Measurements from ENCODE around the gene PNPLA8. TPM values are rescaled to one million over a fixed set of nuclear protein-coding genes. Genes with fewer than 3 reads are reported as not detected.

The PNPLA8 gene
- total and polyA plus RNA-seq, 2 donors from 2014 or later: 17.7 to 33.9 TPM

GRCh38 chr7:108565987-108566386 lies 40.1 kb upstream of the PNPLA8 start:
- FAIRE-seq (no peak), DNase-seq (no peak)
- no peaks in the 10 kb centered on the region for H3K4me1 ChIP-seq (ENCODE audit: control insufficient read depth in 2 of 3, insufficient read depth in 2 of 3, low read depth in 1 of 3, low read length in 3 of 3)
- no peak overlapping the region for H3K4me3 ChIP-seq (ENCODE audit: low read length in 3 of 3)
- intact Hi-C loops (cut with DNase I): no loop called here
- H3K27ac ChIP-seq (ENCODE audit: low read depth in 2 of 2, low read length in 2 of 2): no peak overlapping the region
- no peak for TF ChIP-seq CTCF (IDR thresholded peaks at IDR 0.05; ENCODE audit: borderline replicate concordance, extremely low read depth, insufficient read depth)
- H3K9ac ChIP-seq (ENCODE audit: low read length in 3 of 3): no peak overlapping the region
- H3K9me3 ChIP-seq (ENCODE audit: control insufficient read depth in 2 of 3, insufficient read depth in 1 of 3, low read length in 3 of 3): no peaks in the 10 kb centered on the region
- H3K27me3 ChIP-seq (ENCODE audit: control insufficient read depth, insufficient read depth, low read length): no peaks in the 10 kb centered on the region
- H3K36me3 ChIP-seq (ENCODE audit: control insufficient read depth in 2 of 3, insufficient read depth in 3 of 3, low read length in 3 of 3): peaks cover 0 to 5% (median 2%) of the 10 kb centered on the region in 3 donors

GRCh38 chr7:108561047-108561619 lies 35.2 kb upstream of the PNPLA8 start:
- no peak for FAIRE-seq
- H3K4me1 ChIP-seq (ENCODE audit: control insufficient read depth in 2 of 3, insufficient read depth in 2 of 3, low read depth in 1 of 3, low read length in 3 of 3): no peaks in the 10 kb centered on the region
- H3K27me3 ChIP-seq (ENCODE audit: control insufficient read depth, insufficient read depth, low read length): no peaks in the 10 kb centered on the region
- intact Hi-C loops (cut with DNase I): no loop called here
- no peak for TF ChIP-seq CTCF (IDR thresholded peaks at IDR 0.05; ENCODE audit: borderline replicate concordance, extremely low read depth, insufficient read depth)
- H3K36me3 ChIP-seq (ENCODE audit: control insufficient read depth in 2 of 3, insufficient read depth in 3 of 3, low read length in 3 of 3): peaks cover 0 to 5% (median 2%) of the 10 kb centered on the region in 3 donors
- no peak overlapping the region for H3K9ac ChIP-seq (ENCODE audit: low read length in 3 of 3)
- H3K9me3 ChIP-seq (ENCODE audit: control insufficient read depth in 2 of 3, insufficient read depth in 1 of 3, low read length in 3 of 3): peaks cover 0 to 11% (median 0%) of the 10 kb centered on the region in 3 donors
- no peak overlapping the region for H3K27ac ChIP-seq (ENCODE audit: low read depth in 2 of 2, low read length in 2 of 2)
- H3K4me3 ChIP-seq (ENCODE audit: low read length in 3 of 3): no peak overlapping the region
- no peak for DNase-seq

- intact Hi-C loops (cut with DNase I): no loop called here
- H3K4me1 ChIP-seq (ENCODE audit: control insufficient read depth in 2 of 3, insufficient read depth in 2 of 3, low read depth in 1 of 3, low read length in 3 of 3): no peaks in the 10 kb centered on the region
- no peak overlapping the region for H3K4me3 ChIP-seq (ENCODE audit: low read length in 3 of 3)
- TF ChIP-seq CTCF (IDR thresholded peaks at IDR 0.05; ENCODE audit: borderline replicate concordance, extremely low read depth, insufficient read depth): no peak
- no peak overlapping the region for H3K27ac ChIP-seq (ENCODE audit: low read depth in 2 of 2, low read length in 2 of 2)
- no peaks in the 10 kb centered on the region for H3K27me3 ChIP-seq (ENCODE audit: control insufficient read depth, insufficient read depth, low read length)
- H3K36me3 ChIP-seq (ENCODE audit: control insufficient read depth in 2 of 3, insufficient read depth in 3 of 3, low read length in 3 of 3): no peaks in the 10 kb centered on the region
- H3K9ac ChIP-seq (ENCODE audit: low read length in 3 of 3): no peak overlapping the region
- no peak for FAIRE-seq
- peaks cover 0 to 11% (median 0%) of the 10 kb centered on the region in 3 donors for H3K9me3 ChIP-seq (ENCODE audit: control insufficient read depth in 2 of 3, insufficient read depth in 1 of 3, low read length in 3 of 3)
- no peak for DNase-seq
Observed at GRCh38 chr7:108559253-108559652, 33.3 kb upstream of the PNPLA8 start.

GRCh38 chr7:108557617-108558016 lies 31.7 kb upstream of the PNPLA8 start:
- no peak overlapping the region for H3K9ac ChIP-seq (ENCODE audit: low read length in 3 of 3)
- intact Hi-C loops (cut with DNase I): no loop called here
- H3K9me3 ChIP-seq (ENCODE audit: control insufficient read depth in 2 of 3, insufficient read depth in 1 of 3, low read length in 3 of 3): peaks cover 0 to 11% (median 0%) of the 10 kb centered on the region in 3 donors
- TF ChIP-seq CTCF (IDR thresholded peaks at IDR 0.05; ENCODE audit: borderline replicate concordance, extremely low read depth, insufficient read depth): no peak
- H3K27me3 ChIP-seq (ENCODE audit: control insufficient read depth, insufficient read depth, low read length): no peaks in the 10 kb centered on the region
- no peak overlapping the region for H3K4me3 ChIP-seq (ENCODE audit: low read length in 3 of 3)
- H3K27ac ChIP-seq (ENCODE audit: low read depth in 2 of 2, low read length in 2 of 2): no peak overlapping the region
- FAIRE-seq: no peak
- DNase-seq: no peak
- H3K36me3 ChIP-seq (ENCODE audit: control insufficient read depth in 2 of 3, insufficient read depth in 3 of 3, low read length in 3 of 3): no peaks in the 10 kb centered on the region
- no peaks in the 10 kb centered on the region for H3K4me1 ChIP-seq (ENCODE audit: control insufficient read depth in 2 of 3, insufficient read depth in 2 of 3, low read depth in 1 of 3, low read length in 3 of 3)

All from kidney (tissue), 14 donors.